ENCODE results near the gene CDKAL1. TPM values are rescaled to one million over a fixed set of nuclear protein-coding genes. Genes with fewer than 3 reads are reported as not detected.
"Not testable (repeated sequence)": the region's sequence is repeated elsewhere in the genome, so short reads cannot be mapped to it uniquely, and the experiment has no call there.

CDKAL1 gene
- total RNA-seq, 3 donors from 2014 or later = 13.0 to 27.2 (median 18.0) TPM

- TF ChIP-seq CTCF (IDR thresholded peaks at IDR 0.05) = no peak
- no peak for TF ChIP-seq POLR2A (IDR thresholded peaks at IDR 0.05)
- TF ChIP-seq POLR2AphosphoS5 (IDR thresholded peaks at IDR 0.05) = no peak
- intact Hi-C loops (cut with DNase I; ENCODE audit: low total_unique reads) = no loop called here
- no peaks in the 10 kb centered on the region for H3K9me3 ChIP-seq
- no peak overlapping the region for H3K4me3 ChIP-seq
- H3K27ac ChIP-seq = no peak overlapping the region
- no peak for DNase-seq (ENCODE audit: low spot score in 2 of 2)
- no peaks in the 10 kb centered on the region for H3K4me1 ChIP-seq
- no peaks in the 10 kb centered on the region for H3K27me3 ChIP-seq
- no peaks in the 10 kb centered on the region for H3K36me3 ChIP-seq
Measured at GRCh38 chr6:20589266-20589665, 55.0 kb downstream of the CDKAL1 start.

- H3K27me3 ChIP-seq; H3K4me1 ChIP-seq; DNase-seq (ENCODE audit: low spot score in 2 of 2); H3K9me3 ChIP-seq; H3K4me3 ChIP-seq; H3K27ac ChIP-seq; H3K36me3 ChIP-seq: not testable (repeated sequence)
- intact Hi-C loops (cut with DNase I; ENCODE audit: low total_unique reads) = loop anchor here (2.0 kb wide), 1 partner anchor 20 kb away; no protein-coding TSS in a partner anchor
Measured at GRCh38 chr6:20590476-20590875, 56.2 kb downstream of the CDKAL1 start.

GRCh38 chr6:20594299-20594853 is 60.1 kb downstream of the CDKAL1 start:
- H3K4me3 ChIP-seq; H3K9me3 ChIP-seq; H3K27ac ChIP-seq; H3K4me1 ChIP-seq; H3K36me3 ChIP-seq; intact Hi-C loops (cut with DNase I; ENCODE audit: low total_unique reads); DNase-seq (ENCODE audit: low spot score in 2 of 2); H3K27me3 ChIP-seq: not testable (repeated sequence)

DNA sequence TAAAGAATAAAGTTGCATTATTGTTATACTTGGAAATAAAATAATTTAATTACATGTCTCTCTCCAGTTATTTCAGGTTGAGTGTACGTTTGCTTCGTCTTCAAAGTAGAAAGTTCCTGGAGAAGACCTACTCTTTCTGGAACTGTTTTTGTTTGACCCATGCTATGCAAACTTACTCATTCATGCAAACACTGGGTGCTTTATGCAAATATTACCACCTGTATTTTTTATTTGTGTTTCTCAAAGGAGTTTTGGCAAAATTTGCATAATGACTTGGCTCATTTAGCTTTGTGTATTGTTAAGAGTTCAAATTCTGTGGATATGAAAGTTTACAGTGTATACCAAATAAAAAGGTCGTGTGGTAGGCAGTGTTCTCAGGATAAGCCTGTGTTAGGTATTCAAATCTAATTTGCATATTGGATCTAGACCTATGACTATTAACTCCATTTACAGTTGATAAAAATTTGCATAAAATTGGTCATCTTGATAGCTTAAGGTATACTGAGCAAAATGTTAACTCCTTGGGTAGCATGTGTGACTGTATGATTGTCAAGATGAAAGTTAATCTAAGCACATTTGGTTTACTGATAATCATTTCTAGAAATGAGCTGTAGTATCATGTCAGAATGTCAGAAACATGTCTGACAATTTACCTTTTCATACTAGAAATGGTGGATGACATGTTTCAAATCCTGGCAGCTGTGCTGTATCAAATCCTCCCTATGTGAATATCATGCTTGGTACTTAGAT is 65.2 kb downstream of the CDKAL1 start:
- no peak overlapping the region for H3K4me3 ChIP-seq
- no peak for TF ChIP-seq POLR2AphosphoS5 (IDR thresholded peaks at IDR 0.05)
- no peak for TF ChIP-seq CTCF (IDR thresholded peaks at IDR 0.05)
- no peaks in the 10 kb centered on the region for H3K4me1 ChIP-seq
- DNase-seq (ENCODE audit: low spot score in 2 of 2) = no peak
- intact Hi-C loops (cut with DNase I; ENCODE audit: low total_unique reads) = no loop called here
- no peaks in the 10 kb centered on the region for H3K27me3 ChIP-seq
- no peaks in the 10 kb centered on the region for H3K9me3 ChIP-seq
- no peak overlapping the region for H3K27ac ChIP-seq
- no peaks in the 10 kb centered on the region for H3K36me3 ChIP-seq

- H3K27me3 ChIP-seq = no peaks in the 10 kb centered on the region
- no peaks in the 10 kb centered on the region for H3K36me3 ChIP-seq
- no peak overlapping the region for H3K27ac ChIP-seq
- no peak for TF ChIP-seq POLR2AphosphoS5 (IDR thresholded peaks at IDR 0.05)
- TF ChIP-seq CTCF (IDR thresholded peaks at IDR 0.05) = no peak
- no peak for TF ChIP-seq POLR2A (IDR thresholded peaks at IDR 0.05)
- DNase-seq (ENCODE audit: low spot score in 2 of 2) = no peak
- no peak overlapping the region for H3K4me3 ChIP-seq
- no peaks in the 10 kb centered on the region for H3K9me3 ChIP-seq
- intact Hi-C loops (cut with DNase I; ENCODE audit: low total_unique reads) = no loop called here
- H3K4me1 ChIP-seq = no peaks in the 10 kb centered on the region
Measured at GRCh38 chr6:20600831-20601230, 66.6 kb downstream of the CDKAL1 start.

GRCh38 chr6:20604159-20604558 is 69.9 kb downstream of the CDKAL1 start:
- no peak for TF ChIP-seq POLR2A (IDR thresholded peaks at IDR 0.05)
- no peak for TF ChIP-seq POLR2AphosphoS5 (IDR thresholded peaks at IDR 0.05)
- Histone ChIP-seq H3K27me3 (no peaks in the 10 kb centered on the region), H3K36me3 (no peaks in the 10 kb centered on the region), H3K4me3 (no peak overlapping the region), H3K4me1 (no peaks in the 10 kb centered on the region), H3K27ac (no peak overlapping the region), H3K9me3 (no peaks in the 10 kb centered on the region)
- intact Hi-C loops (cut with DNase I; ENCODE audit: low total_unique reads) = no loop called here
- no peak for DNase-seq (ENCODE audit: low spot score in 2 of 2)
